GM19099 (cell line): ENCODE data around the gene EPDR1.

Source experiments
- POLR2A ChIP-seq: IDR thresholded peaks from 3 replicates; pipeline ENCODE4 v1.6.1; 2011; ENCODE audit warnings: low read depth; ENCODE audit not compliant: insufficient read length; ENCODE audit errors: extremely low read depth

The EPDR1 gene

GRCh38 chr7:37993060-37993501, 72.6 kb downstream of the EPDR1 start:
- no peak for TF ChIP-seq POLR2A

GRCh38 chr7:37999673-38000072, 79.2 kb downstream of the EPDR1 start:
- TF ChIP-seq POLR2A, result no peak

- no peak for TF ChIP-seq POLR2A
These were observed 79.8 kb downstream of the EPDR1 start for GRCh38 chr7:38000272-38000671.
